GM12874 (cell line): ENCODE data around the gene PNLIPRP1.

ENCODE experiments used
- TF ChIP-seq, protein P1 (sequence below): IDR thresholded peaks from 2 replicates; pipeline ENCODE4 v1.5.1; 2011; ENCODE audit warnings: low read depth, mild to moderate bottlenecking, control low read depth, low read length, moderate library complexity; ENCODE audit not compliant: insufficient read depth

PNLIPRP1 gene

DNA sequence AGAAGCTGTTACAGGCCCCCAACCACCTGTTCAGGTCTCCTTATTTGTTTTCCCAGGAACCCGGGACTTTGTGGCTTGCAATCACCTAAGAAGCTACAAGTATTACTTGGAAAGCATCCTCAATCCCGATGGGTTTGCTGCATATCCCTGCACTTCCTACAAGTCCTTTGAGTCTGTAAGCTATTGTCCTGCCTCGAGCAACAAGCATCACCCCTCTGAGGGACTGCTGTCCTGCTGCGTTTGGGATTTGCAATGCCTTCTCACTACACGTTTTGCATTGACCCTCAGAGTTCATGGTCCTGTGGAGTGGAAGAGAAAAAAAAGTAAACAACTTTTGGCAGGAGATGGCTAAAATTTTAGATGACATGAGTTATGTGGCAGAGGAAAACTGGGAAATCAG lies 9.2 kb downstream of the PNLIPRP1 start:
- TF ChIP-seq, protein P1, sequence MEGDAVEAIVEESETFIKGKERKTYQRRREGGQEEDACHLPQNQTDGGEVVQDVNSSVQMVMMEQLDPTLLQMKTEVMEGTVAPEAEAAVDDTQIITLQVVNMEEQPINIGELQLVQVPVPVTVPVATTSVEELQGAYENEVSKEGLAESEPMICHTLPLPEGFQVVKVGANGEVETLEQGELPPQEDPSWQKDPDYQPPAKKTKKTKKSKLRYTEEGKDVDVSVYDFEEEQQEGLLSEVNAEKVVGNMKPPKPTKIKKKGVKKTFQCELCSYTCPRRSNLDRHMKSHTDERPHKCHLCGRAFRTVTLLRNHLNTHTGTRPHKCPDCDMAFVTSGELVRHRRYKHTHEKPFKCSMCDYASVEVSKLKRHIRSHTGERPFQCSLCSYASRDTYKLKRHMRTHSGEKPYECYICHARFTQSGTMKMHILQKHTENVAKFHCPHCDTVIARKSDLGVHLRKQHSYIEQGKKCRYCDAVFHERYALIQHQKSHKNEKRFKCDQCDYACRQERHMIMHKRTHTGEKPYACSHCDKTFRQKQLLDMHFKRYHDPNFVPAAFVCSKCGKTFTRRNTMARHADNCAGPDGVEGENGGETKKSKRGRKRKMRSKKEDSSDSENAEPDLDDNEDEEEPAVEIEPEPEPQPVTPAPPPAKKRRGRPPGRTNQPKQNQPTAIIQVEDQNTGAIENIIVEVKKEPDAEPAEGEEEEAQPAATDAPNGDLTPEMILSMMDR, result no peak

DNA sequence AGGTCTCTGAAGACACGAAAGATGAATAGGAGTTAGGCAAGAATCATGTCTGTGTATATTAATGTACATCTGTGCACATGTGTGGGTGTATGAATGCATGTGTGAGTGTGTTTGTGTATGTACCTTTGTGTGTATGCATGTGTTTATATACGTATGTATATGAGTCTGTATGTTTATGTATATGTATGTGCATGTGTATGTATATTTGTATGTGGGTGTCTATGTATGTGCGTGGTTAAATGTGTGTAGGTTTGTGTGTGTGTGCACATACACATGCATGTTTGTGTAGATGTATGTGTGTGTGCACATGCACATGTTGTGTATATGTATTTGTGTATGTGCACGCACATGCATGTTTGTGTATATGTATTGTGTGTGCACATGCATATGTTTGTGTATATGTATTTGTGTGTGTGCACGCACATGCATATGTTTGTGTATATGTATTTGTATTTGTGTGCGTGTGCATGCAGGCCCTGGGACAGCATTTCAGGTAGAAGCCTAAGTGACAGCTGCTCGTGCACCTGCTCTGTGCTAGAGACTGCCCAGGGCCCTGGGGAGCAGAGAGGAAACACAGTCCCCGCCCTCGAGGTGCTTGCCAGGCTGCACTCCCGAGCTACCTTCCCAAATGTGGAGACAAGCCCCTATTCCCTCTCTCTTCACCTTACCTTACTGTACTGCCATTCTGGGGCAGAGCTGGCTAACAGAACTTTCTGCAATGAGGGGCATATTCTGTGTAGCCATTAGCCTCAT lies 12.1 kb downstream of the PNLIPRP1 start:
- TF ChIP-seq, protein P1, result no peak

DNA sequence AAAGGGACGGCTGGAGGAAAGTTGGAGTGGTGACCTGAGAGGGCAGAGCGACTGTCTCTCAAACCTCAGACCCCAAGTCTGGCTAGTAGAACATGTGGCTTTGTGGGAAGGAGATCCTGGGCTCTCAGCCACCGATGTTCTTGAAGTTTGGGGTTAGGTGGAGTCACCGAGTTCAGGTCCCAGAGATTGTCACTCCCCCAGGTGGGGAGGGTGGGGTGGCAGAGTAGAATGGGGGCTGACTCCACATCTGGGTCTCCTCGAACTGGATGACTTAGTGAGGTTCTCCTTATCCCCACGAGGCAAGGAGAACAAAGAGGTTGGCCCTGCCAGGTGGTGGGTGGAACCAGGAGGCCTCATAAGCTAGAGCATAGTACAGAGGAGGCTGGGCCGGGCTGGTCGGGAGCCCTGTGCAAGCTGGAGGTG lies 15.3 kb downstream of the PNLIPRP1 start:
- TF ChIP-seq, protein P1, result no peak

DNA sequence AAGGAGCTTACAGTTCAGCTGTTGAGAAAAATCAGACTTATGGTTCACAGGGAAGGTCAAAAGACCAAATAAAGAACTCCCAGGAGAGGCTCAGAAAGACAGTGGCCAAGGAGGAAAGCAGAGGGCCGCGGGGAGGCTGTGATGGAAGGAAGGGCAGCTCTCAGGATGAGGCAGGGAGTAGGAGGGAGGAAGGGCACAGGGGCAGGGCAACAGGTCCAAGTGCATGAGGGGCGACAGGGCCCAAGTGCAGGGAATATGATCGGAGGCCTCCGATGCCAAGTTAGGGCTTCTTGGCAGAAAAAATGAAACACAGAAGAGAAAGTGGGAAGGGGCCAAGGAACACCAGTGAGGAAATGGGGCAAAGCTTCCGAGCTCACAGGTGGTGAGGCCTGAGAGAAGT lies 16.6 kb downstream of the PNLIPRP1 start:
- TF ChIP-seq, protein P1, result no peak

DNA sequence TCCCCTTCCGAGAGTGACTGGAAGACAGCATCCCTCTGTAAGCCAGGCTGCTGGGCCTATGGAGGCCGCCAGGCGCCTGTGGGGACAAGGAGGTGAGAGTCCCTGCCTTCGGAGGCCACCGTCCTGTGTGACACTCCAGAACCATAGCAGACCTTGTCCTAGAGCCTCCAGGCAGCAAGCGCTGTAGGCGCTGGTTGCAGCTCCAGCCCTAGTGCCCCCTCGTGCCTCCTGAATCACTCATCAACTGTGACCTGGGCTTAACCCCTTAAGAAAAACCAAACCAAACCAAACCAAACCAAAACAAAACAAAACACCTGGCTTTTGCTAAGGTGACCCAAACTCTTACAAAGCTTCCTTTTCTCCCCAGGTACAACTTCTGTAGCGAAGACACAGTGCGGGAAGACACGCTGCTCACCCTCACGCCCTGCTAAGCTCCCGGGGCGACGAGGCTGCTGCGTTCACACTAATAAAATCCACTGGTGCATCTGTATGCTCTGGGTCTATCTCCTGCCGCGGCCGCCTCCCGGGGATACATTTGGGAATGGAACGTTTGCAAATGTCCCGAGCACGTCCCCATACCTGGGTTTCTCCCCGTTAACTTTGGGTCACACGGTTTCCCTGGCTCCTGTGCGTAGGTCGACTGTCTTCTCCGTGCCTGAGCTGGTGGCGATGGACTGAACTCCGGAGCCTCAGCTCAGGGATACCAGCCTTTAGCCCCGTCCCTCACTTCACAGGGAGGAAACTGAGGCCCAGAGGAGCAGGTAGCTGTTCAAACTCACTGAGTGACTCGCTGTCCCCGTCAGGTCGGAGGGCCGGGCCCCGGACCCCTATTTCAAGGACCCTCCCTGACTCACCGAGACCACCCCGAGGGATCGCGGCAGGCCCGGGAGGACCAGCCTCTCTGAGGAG lies 18.2 kb downstream of the PNLIPRP1 start:
- TF ChIP-seq, protein P1, result no peak

DNA sequence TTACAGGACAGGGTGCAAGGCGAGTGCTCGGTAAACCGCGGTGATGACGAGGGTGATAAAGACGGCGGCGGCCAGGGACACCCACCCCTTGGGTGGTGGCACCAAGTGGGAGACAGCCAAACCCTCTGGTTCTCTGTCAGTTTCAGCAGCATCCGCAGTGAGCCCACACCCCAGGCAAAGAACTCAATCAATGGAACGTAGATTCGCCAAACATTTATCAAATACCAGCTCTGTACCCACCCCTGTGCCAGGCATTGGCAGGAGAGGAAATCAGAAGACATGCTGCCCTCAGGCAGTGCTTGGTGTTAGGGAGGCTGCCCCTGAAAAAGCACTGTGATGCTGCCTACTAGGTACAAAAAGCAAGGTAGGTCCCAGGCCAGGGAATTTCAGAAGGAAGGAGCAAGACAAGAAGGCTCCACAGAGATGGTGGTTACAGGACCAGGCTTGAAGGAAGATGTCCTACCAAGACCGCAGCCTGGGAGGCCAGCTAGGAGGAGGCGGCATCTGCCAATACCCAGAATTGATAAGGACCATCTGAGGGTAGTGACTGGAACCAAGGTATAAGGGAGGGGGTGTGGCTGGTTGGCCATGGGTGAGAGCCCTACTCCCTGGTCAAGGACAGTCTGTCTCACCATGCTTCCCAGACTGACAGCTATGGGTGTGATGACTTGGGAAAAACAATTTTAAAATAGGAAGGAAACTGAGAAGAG lies 19.8 kb downstream of the PNLIPRP1 start:
- TF ChIP-seq, protein P1, result no peak

DNA sequence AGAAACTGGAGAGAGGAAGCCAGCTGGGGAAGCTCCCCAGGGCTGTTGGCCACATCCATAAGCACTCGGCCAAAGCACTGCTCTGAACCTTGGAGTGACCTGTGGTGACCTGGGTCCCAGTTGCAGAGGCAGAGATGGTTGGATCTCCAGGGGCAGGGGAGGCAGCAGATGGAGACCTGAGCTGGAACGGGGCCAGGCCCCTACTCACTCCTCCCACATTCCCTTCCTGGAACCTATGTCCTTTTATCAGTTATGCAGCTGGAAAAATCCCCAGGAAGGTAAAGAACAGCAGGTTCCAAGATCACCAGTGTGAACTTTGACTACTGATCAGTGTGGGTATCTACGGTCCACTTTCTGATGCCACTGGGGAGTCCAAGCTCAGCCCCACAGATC lies 20.4 kb downstream of the PNLIPRP1 start:
- TF ChIP-seq, protein P1, result no peak
